Activated naive CD8-positive, alpha-beta T cell (primary cell): ENCODE measurements around the gene AKAP7.
"Not testable (repeated sequence)": the region's sequence is repeated elsewhere in the genome, so short reads cannot be mapped to it uniquely, and the experiment has no call there.

Experiments
- H3K27ac Mint-ChIP-seq: one replicate; pipeline ENCODE4 v1.8.0; 2021; ENCODE audit warnings: mixed read lengths
- H3K27me3 Mint-ChIP-seq: one replicate; pipeline ENCODE4 v1.8.0; 2021; ENCODE audit warnings: mixed read lengths
- H3K36me3 Mint-ChIP-seq: one replicate; pipeline ENCODE4 v1.8.0; 2021; ENCODE audit warnings: mixed read lengths
- H3K4me1 Mint-ChIP-seq: one replicate; pipeline ENCODE4 v1.8.0; 2021; ENCODE audit warnings: low read depth, mixed read lengths
- H3K4me3 Mint-ChIP-seq: one replicate; pipeline ENCODE4 v1.8.0; 2021; ENCODE audit warnings: mild to moderate bottlenecking, mixed read lengths
- H3K9me3 Mint-ChIP-seq: one replicate; pipeline ENCODE4 v1.8.0; 2021; ENCODE audit warnings: low read depth, mixed read lengths

AKAP7 gene

DNA sequence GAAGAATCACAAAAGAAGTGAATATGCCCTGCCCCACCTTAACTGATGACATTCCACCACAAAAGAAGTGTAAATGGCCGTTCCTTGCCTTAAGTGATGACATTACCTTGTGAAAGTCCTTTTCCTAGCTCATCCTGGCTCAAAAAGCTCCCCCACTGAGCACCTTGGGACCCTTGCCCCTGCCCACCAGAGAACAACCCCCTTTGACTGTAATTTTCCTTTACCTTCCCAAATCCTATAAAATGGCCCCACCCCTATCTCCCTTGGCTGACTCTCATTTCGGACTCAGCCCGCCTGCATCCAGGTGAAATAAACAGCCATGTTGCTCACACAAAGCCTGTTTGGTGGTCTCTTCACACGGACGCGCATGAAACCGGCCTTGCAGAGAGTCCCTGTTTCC is 165.6 kb downstream of the AKAP7 start:
- H3K9me3 Mint-ChIP-seq, H3K4me3 Mint-ChIP-seq, H3K27ac Mint-ChIP-seq, H3K36me3 Mint-ChIP-seq, H3K27me3 Mint-ChIP-seq: not testable (repeated sequence)
- peaks cover 21% of the 10 kb centered on the region for H3K4me1 Mint-ChIP-seq

DNA sequence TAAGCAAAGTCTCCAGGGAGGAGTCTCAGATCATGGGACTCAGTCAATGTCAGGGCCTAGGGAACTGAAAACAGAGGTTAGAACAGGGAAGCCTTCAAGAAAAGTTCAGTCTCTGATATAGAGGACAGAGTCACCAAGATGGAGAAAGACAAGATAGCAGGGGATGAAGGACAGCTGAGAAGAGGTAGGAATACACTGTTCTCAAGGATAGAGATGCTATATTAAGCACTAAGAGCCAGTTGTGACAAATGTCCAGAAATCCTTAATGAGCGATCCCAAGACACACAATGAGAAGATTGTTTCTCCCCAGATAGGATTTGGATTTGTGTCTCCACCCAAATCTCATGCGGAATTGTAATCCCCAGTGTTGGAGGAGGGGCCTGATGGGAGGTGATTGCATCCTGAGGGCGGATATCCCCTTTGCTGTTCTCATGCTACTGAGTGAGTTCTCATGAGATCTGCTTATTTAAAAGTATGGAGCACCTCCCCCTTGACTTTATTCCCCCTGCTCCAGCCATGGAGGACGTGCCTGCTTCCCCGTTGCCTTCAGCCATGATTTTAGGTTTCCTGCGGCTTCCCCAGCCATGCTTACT is 168.2 kb downstream of the AKAP7 start:
- no peaks in the 10 kb centered on the region for H3K27me3 Mint-ChIP-seq

DNA sequence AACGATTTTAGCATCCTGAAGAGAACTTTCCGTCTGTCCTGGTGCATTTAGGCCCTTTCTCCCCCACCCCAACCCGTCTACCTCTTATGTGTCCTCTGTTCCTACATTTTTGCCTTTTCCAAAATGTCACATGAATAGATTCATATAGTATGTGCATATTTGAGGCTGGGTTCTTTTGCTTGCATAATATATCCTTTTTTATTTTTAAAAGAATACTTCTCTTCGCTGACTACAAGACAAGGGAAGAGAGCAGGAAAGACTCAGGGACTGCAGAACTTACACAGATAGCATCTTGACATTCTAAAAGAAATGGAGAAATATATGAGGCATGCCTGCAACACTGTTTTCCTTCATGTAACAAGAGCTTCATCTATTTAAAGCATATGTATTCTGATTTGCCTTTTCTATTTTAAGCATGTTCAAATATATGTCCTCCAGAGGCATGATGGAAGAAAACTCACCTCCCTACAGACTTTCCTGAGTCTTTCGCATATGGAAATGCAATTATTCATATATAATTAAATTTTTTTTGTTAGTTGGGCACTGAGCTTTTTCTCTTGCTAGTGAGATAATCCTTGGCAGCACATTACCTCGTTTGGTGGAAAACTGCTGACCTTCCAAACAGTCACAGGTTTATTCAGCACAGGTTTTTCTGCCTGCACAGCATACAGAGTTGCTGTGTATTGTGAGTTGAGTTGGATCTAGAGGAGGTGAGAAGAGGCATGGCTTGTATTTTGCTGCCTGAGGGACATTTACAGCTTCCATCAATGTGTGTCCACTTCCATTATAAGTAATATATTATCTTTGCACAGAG is 170.0 kb downstream of the AKAP7 start:
- Mint-ChIP-seq H3K27ac (no peak overlapping the region), H3K4me3 (no peak overlapping the region), H3K4me1 (peaks cover 21% of the 10 kb centered on the region)

More for the DNA sequence above, 168.2 kb downstream of the AKAP7 start:
- H3K27ac Mint-ChIP-seq = no peak overlapping the region
- H3K36me3 Mint-ChIP-seq = peaks cover 2% of the 10 kb centered on the region
- H3K4me3 Mint-ChIP-seq = no peak overlapping the region
- peaks cover 23% of the 10 kb centered on the region for H3K4me1 Mint-ChIP-seq
- no peaks in the 10 kb centered on the region for H3K9me3 Mint-ChIP-seq

DNA sequence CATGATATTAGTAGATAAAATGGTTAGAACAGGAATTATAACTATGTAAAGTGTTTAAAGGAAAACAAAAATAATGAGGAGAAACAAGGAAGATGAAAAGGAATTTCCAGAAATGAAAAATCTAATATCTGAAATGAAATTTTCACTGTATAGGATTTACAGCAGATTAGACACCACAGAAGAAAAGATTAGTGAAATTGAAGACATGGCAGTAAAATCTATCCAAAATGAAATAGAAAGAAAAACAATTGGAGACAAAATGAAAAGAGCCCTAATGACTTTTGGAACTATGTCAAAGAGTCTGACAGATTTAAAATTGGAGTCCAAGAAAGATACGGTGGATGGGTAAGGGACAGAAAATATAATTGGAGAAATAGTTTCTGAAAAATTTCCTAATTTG is 174.2 kb downstream of the AKAP7 start:
- peaks cover 18% of the 10 kb centered on the region for H3K9me3 Mint-ChIP-seq
- H3K4me3 Mint-ChIP-seq = no peak overlapping the region
- no peaks in the 10 kb centered on the region for H3K27me3 Mint-ChIP-seq
- H3K27ac Mint-ChIP-seq = no peak overlapping the region
- H3K4me1 Mint-ChIP-seq = peaks cover 3% of the 10 kb centered on the region
- peaks cover 15% of the 10 kb centered on the region for H3K36me3 Mint-ChIP-seq

More for the DNA sequence above, 170.0 kb downstream of the AKAP7 start:
- Mint-ChIP-seq H3K36me3 (peaks cover 12% of the 10 kb centered on the region), H3K9me3 (peaks cover 11% of the 10 kb centered on the region), H3K27me3 (no peaks in the 10 kb centered on the region)

DNA sequence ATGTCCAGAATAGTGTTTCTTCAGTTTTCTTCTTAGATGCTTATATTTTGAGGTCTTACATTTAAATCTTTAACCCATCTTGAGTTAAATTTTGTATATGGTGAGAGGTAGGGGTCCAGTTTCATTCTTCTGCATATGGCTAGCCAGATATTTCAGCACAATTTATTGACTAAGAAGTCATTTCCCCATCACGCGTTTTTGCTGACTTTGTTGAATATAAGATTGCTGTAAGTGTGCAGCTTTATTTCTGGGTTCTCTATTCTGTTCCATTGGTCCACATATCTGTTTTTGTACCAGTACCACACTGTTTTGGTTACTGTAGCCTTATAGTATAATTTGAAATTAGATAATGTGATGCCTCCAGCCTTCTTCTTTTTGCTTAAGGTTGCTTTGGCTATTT is 179.6 kb downstream of the AKAP7 start:
- Mint-ChIP-seq H3K9me3 (peaks cover 17% of the 10 kb centered on the region), H3K4me3 (no peak overlapping the region), H3K36me3 (peaks cover 30% of the 10 kb centered on the region), H3K27ac (no peak overlapping the region), H3K4me1 (no peaks in the 10 kb centered on the region), H3K27me3 (no peaks in the 10 kb centered on the region)

DNA sequence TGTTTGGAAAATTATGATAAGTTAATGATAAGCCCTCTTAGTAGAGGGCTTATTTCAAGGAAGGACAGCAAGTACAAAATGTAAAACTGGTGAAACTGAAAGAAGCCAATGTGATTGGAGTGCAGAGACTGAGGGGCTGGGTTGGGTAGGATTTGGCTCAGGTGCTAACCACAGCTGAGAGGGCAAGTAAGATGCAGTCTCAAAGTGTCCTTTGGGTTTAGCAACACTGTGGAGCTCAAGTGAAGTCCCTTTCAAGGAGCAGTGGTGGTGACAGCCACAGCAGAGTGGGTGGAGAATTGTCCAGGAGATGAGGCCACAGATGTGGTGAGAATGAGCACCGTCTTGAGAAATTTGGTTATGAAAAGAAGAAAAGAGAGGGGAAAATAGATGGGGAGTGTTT is 181.4 kb downstream of the AKAP7 start:
- H3K4me3 Mint-ChIP-seq = no peak overlapping the region
- H3K36me3 Mint-ChIP-seq = peaks cover 29% of the 10 kb centered on the region
- H3K9me3 Mint-ChIP-seq = peaks cover 14% of the 10 kb centered on the region
- no peak overlapping the region for H3K27ac Mint-ChIP-seq
- H3K4me1 Mint-ChIP-seq = no peaks in the 10 kb centered on the region
- no peaks in the 10 kb centered on the region for H3K27me3 Mint-ChIP-seq

DNA sequence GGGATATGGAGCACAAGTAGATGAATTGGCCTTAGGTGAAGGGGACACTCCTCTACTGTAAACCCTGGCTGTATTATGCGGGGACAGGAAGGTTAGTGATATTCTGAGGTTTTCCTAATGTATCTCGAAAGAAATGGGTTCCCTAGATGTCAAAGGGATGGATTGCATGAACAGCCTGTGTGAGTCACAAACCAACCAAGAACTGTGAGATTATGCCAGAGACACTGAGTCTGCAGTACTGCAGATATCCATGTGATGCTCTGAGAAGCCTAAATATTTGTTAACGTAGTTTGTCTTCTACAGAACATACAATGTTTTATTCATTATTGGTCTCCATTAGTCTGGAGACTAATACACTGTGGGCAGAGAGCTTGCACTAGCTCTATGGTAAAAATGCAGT is 182.2 kb downstream of the AKAP7 start:
- no peak overlapping the region for H3K4me3 Mint-ChIP-seq
- no peak overlapping the region for H3K27ac Mint-ChIP-seq
- H3K36me3 Mint-ChIP-seq = peaks cover 29% of the 10 kb centered on the region
- no peaks in the 10 kb centered on the region for H3K27me3 Mint-ChIP-seq
- peaks cover 14% of the 10 kb centered on the region for H3K9me3 Mint-ChIP-seq
- no peaks in the 10 kb centered on the region for H3K4me1 Mint-ChIP-seq

DNA sequence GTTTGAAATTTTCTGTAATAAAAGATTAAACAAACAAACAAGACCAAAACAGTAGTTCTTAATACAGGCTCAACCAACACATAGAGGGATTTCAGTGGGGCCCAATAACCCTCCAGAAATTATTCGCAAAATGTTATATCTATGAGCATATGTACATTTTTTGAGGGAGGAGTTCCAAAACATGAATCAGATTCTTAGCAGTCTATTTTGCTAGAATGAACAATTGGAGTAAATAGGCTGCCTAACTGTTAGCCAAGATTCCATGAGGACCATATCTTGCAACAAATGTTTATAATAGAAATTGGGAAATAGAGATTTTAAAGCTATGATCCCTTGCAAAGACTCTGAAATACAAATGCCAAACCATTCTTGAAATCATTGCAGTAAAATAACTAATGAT is 186.3 kb downstream of the AKAP7 start:
- Mint-ChIP-seq H3K27me3 (no peaks in the 10 kb centered on the region), H3K4me3 (no peak overlapping the region), H3K36me3 (peaks cover 21% of the 10 kb centered on the region)

DNA sequence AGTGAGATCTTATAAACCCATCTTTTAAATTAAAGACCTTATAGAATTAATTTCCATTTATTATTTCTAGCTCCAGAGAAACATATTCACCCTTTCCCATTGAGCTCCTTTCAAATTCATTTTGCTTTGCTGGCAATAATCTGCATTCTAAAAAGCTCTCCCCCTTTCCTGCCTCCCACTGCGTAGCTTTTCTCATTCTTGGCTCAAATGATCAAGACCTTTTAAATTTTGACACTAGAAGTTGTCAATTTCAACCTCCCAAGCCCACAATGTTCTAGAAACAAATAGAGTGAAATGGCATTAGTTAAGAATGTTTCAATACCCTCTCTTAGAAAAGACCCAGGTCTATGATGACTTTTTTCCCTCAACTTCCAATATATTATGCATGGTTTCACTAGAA is 186.9 kb downstream of the AKAP7 start:
- H3K4me1 Mint-ChIP-seq = no peaks in the 10 kb centered on the region
- no peak overlapping the region for H3K4me3 Mint-ChIP-seq
- no peaks in the 10 kb centered on the region for H3K27me3 Mint-ChIP-seq
- H3K27ac Mint-ChIP-seq = no peak overlapping the region
- H3K36me3 Mint-ChIP-seq = peaks cover 18% of the 10 kb centered on the region
- H3K9me3 Mint-ChIP-seq = no peaks in the 10 kb centered on the region

More for the DNA sequence above, 186.3 kb downstream of the AKAP7 start:
- Mint-ChIP-seq H3K27ac (no peak overlapping the region), H3K4me1 (no peaks in the 10 kb centered on the region), H3K9me3 (no peaks in the 10 kb centered on the region)

DNA sequence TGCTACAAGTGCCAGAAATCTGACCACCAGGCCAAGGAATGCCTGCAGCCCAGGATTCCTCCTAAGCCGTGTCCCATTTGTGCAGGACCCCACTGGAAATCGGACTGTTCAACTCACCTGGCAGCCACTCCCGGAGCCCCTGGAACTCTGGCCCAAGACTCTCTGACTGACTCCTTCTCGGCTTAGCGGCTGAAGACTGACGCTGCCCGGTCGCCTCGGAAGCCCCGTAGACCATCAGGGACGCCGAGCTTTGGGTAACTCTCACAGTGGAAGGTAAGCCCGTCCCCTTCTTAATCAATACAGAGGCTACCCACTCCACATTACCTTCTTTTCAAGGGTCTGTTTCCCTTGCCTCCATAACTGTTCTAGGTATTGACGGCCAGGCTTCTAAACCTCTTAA is 190.4 kb downstream of the AKAP7 start:
- H3K27me3 Mint-ChIP-seq, H3K4me1 Mint-ChIP-seq, H3K36me3 Mint-ChIP-seq, H3K4me3 Mint-ChIP-seq, H3K27ac Mint-ChIP-seq, H3K9me3 Mint-ChIP-seq: not testable (repeated sequence)

DNA sequence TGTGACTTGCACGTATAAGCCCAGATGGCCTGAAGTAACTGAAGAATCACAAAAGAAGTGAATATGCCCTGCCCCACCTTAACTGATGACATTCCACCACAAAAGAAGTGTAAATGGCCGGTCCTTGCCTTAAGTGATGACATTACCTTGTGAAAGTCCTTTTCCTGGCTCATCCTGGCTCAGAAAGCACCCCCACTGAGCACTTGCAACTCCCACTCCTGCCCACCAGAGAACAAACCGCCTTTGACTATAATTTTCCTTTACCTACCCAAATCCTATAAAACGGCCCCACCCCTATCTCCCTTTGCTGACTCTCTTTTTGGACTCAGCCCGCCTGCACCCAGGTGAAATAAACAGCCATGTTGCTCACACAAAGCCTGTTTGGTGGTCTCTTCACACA is 193.5 kb downstream of the AKAP7 start:
- not testable (repeated sequence) for H3K9me3 Mint-ChIP-seq, H3K4me3 Mint-ChIP-seq, H3K4me1 Mint-ChIP-seq, H3K27me3 Mint-ChIP-seq, H3K27ac Mint-ChIP-seq, H3K36me3 Mint-ChIP-seq

DNA sequence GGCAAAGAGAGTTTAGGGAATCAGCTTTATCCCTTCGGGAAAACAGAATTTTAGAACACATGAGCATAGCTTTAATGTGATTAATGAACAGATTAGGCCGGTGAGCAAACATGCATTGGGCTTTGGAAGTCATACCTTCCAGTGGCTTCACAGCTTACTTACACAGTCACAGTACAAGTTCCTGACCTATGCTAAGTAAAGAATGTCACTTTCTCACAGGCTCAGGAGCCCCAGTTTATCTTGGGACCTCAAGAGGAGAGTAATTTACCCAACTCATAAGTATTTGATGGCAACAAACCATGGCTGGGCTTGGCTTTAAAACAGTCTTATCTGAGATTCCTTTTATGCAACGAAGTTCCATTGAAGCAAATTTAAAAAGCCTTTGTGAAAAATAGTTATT is 195.9 kb downstream of the AKAP7 start:
- Mint-ChIP-seq H3K27me3 (no peaks in the 10 kb centered on the region), H3K36me3 (peaks cover 9% of the 10 kb centered on the region), H3K4me3 (no peak overlapping the region), H3K4me1 (peaks cover 9% of the 10 kb centered on the region), H3K9me3 (no peaks in the 10 kb centered on the region), H3K27ac (no peak overlapping the region)

DNA sequence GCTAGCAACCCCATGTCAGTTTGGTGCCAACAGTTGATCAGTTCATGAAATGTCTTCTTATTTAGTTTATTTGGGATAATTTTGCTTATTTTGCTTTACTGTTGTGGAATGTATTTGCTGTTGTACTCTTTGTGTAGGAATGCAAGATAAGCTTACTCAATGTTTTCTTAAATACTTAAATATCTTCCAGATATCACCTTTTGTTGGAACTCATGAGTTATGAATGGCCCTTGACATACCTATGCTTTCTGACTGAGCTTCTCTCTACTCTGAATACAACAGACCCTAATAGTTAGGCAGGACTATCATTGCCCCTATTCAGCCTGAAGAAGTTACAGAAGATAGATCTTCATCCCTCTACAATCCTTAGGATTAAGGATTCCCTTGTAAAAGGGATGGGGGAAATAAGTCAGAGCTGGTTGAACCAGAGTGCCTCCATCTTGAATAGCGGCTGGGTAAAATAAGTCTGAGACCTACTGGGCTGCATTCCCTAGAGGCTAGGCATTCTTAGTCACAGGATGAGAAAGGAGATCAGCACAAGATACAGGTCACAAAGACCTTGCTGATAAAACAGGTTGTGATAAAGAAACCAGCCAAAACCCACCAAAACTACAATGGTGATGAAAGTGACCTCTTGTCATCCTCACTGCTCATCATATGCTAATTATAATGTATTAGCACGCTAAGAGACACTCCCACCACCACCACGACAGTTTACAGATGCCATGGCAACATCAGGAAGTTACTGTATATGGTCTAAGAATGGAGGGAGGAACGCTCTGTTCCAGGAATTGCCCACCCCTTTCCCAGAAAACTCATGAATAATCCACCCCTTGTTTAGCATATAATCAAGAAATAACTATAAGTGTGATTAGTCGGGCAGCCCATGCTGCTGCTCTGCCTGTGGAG is 196.9 kb downstream of the AKAP7 start:
- Mint-ChIP-seq H3K9me3 (no peaks in the 10 kb centered on the region), H3K4me3 (no peak overlapping the region), H3K27ac (no peak overlapping the region), H3K36me3 (peaks cover 9% of the 10 kb centered on the region), H3K4me1 (peaks cover 9% of the 10 kb centered on the region), H3K27me3 (no peaks in the 10 kb centered on the region)
